ENCODE results near the gene HLCS. TPM values are rescaled to one million over a fixed set of nuclear protein-coding genes. Genes with fewer than 3 reads are reported as not detected.

Gene HLCS
- total and polyA plus RNA-seq, 2 donors (not counting 1 experiment from before 2014, with no cell fraction given) = 23.1 to 40.0 TPM

GRCh38 chr21:36815284-36815683 is 151.2 kb downstream of the HLCS start:
- no peak overlapping the region for H3K27ac ChIP-seq (ENCODE audit: insufficient read depth, low read length)
- DNase-seq (ENCODE audit: low read depth in 2 of 2) = no peak
- H2AFZ ChIP-seq (ENCODE audit: low read length) = no peak overlapping the region
- no peak overlapping the region for H3K4me3 ChIP-seq (replicated peaks in 1 of 4; ENCODE audit: control extremely low read depth in 1 of 4, insufficient read depth in 1 of 4, low read depth in 3 of 4, low read length in 4 of 4)
- H4K20me1 ChIP-seq (ENCODE audit: control insufficient read depth, extremely low read depth, insufficient read depth, low read length) = no peaks in the 10 kb centered on the region
- H3K4me2 ChIP-seq (ENCODE audit: extremely low read depth, insufficient read depth, low read length) = no peak overlapping the region
- no peaks in the 10 kb centered on the region for H3K9me3 ChIP-seq (ENCODE audit: control insufficient read depth, insufficient read depth, low read depth, low read length)
- no peaks in the 10 kb centered on the region for H3K4me1 ChIP-seq (ENCODE audit: control insufficient read depth, extremely low read depth, insufficient read depth, low read length)
- H3K36me3 ChIP-seq (ENCODE audit: control insufficient read depth, insufficient read depth, low read length) = no peaks in the 10 kb centered on the region
- no peaks in the 10 kb centered on the region for H3K79me2 ChIP-seq (ENCODE audit: control insufficient read depth, insufficient read depth, low read length)
- H3K27me3 ChIP-seq (ENCODE audit: control insufficient read depth, insufficient read depth, low read length) = no peaks in the 10 kb centered on the region
- no peak overlapping the region for H3K9ac ChIP-seq (ENCODE audit: insufficient read depth, low read length)
- TF ChIP-seq EZH2 (IDR thresholded peaks at IDR 0.05; ENCODE audit: low read length, missing control alignments) (no peak), CTCF (conservative IDR thresholded peaks at IDR 0.05 in 1 of 2, IDR thresholded peaks at IDR 0.05 in 1 of 2; ENCODE audit: low read depth in 1 of 2, low read length in 2 of 2) (no peak)

GRCh38 chr21:36813052-36813451 is 153.4 kb downstream of the HLCS start:
- no peak overlapping the region for H3K4me3 ChIP-seq (replicated peaks in 1 of 4; ENCODE audit: control extremely low read depth in 1 of 4, insufficient read depth in 1 of 4, low read depth in 3 of 4, low read length in 4 of 4)
- no peak overlapping the region for H3K4me2 ChIP-seq (ENCODE audit: extremely low read depth, insufficient read depth, low read length)
- no peaks in the 10 kb centered on the region for H3K36me3 ChIP-seq (ENCODE audit: control insufficient read depth, insufficient read depth, low read length)
- H3K79me2 ChIP-seq (ENCODE audit: control insufficient read depth, insufficient read depth, low read length) = no peaks in the 10 kb centered on the region
- H3K4me1 ChIP-seq (ENCODE audit: control insufficient read depth, extremely low read depth, insufficient read depth, low read length) = no peaks in the 10 kb centered on the region
- H3K9me3 ChIP-seq (ENCODE audit: control insufficient read depth, insufficient read depth, low read depth, low read length) = no peaks in the 10 kb centered on the region
- DNase-seq (ENCODE audit: low read depth in 2 of 2) = no peak
- no peak for TF ChIP-seq CTCF (conservative IDR thresholded peaks at IDR 0.05 in 1 of 2, IDR thresholded peaks at IDR 0.05 in 1 of 2; ENCODE audit: low read depth in 1 of 2, low read length in 2 of 2)
- no peak for TF ChIP-seq EZH2 (IDR thresholded peaks at IDR 0.05; ENCODE audit: low read length, missing control alignments)
- H2AFZ ChIP-seq (ENCODE audit: low read length) = no peak overlapping the region
- no peak overlapping the region for H3K9ac ChIP-seq (ENCODE audit: insufficient read depth, low read length)
- no peaks in the 10 kb centered on the region for H4K20me1 ChIP-seq (ENCODE audit: control insufficient read depth, extremely low read depth, insufficient read depth, low read length)
- H3K27ac ChIP-seq (ENCODE audit: insufficient read depth, low read length) = no peak overlapping the region
- no peaks in the 10 kb centered on the region for H3K27me3 ChIP-seq (ENCODE audit: control insufficient read depth, insufficient read depth, low read length)

- Histone ChIP-seq H3K9me3 (ENCODE audit: control insufficient read depth, insufficient read depth, low read depth, low read length) (no peaks in the 10 kb centered on the region), H3K9ac (ENCODE audit: insufficient read depth, low read length) (no peak overlapping the region), H3K27me3 (ENCODE audit: control insufficient read depth, insufficient read depth, low read length) (no peaks in the 10 kb centered on the region), H3K4me2 (ENCODE audit: extremely low read depth, insufficient read depth, low read length) (no peak overlapping the region), H3K36me3 (ENCODE audit: control insufficient read depth, insufficient read depth, low read length) (no peaks in the 10 kb centered on the region), H2AFZ (ENCODE audit: low read length) (no peak overlapping the region), H3K79me2 (ENCODE audit: control insufficient read depth, insufficient read depth, low read length) (no peaks in the 10 kb centered on the region), H4K20me1 (ENCODE audit: control insufficient read depth, extremely low read depth, insufficient read depth, low read length) (no peaks in the 10 kb centered on the region), H3K4me3 (replicated peaks in 1 of 4; ENCODE audit: control extremely low read depth in 1 of 4, insufficient read depth in 1 of 4, low read depth in 3 of 4, low read length in 4 of 4) (no peak overlapping the region), H3K4me1 (ENCODE audit: control insufficient read depth, extremely low read depth, insufficient read depth, low read length) (no peaks in the 10 kb centered on the region), H3K27ac (ENCODE audit: insufficient read depth, low read length) (no peak overlapping the region)
- no peak for DNase-seq (ENCODE audit: low read depth in 2 of 2)
- no peak for TF ChIP-seq EZH2 (IDR thresholded peaks at IDR 0.05; ENCODE audit: low read length, missing control alignments)
- no peak for TF ChIP-seq CTCF (conservative IDR thresholded peaks at IDR 0.05 in 1 of 2, IDR thresholded peaks at IDR 0.05 in 1 of 2; ENCODE audit: low read depth in 1 of 2, low read length in 2 of 2)
These were observed 154.7 kb downstream of the HLCS start for GRCh38 chr21:36811762-36812161.
